Measurements from ENCODE around the gene CCDC107.

CCDC107 gene

DNA sequence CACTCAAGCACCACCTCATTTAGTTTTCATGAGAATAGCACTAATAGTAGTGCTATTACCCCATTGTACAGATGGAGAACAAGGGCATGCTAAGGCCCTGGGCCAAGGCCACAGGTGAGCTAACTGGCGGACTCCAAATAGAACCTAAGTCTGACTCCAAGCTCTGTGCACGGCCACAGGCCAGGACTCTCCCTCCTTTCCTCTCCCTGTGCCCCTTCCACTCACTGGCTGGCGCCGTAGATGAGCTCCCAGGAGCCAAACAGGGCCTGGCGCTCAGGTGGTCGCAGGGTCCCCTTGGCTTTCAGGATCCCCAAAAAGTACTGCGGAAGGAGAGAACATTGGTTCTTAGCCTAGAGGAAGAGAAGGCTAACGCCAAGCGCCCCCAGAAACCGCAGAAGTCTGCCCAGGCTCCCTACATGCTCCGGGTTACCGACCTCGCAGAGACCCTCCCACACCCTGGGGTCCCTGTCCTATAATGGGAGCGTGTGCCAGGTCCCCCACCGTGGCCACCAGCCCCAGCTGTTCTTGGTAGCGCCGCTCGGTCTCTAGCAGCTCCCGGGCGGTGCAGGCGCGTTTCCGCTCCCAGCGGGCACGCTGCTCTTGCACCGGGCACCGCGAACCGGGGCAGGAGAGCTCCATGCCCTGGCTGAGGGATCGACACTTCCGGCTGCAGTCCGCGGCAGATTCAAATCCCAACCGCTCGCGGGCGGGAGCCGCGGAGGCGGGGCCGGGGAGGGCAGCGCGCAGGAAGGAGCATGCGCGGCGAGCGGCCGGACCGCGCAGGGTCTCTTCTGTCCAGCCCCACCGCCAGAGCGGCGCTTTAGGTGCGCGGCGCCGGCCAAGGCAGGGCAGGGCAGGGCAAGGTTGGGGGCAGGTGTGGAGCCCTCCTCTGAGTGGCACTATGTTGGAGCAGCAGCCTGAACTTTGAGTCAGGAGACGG, 6.7 kb downstream of the CCDC107 start, which contains the start of gene ARHGEF39 (continued):
- TF ChIP-seq ZNF2 (tag by site-specific recombination; IDR thresholded peaks at IDR 0.05) (peak; percentile 46; the same call in 1 of the 2 replicates), BCL11B (tag by site-specific recombination; IDR thresholded peaks at IDR 0.05; ENCODE audit: low read depth) (no peak), ZNF157 (tag by site-specific recombination; IDR thresholded peaks at IDR 0.05) (no peak), ZNF623 (tag by site-specific recombination; IDR thresholded peaks at IDR 0.05) (peak; percentile 56), ZNF146 (tag by site-specific recombination; IDR thresholded peaks at IDR 0.05) (no peak), REPIN1 (tag by site-specific recombination; IDR thresholded peaks at IDR 0.05; ENCODE audit: low read depth) (no peak), ZNF658 (tag by site-specific recombination; IDR thresholded peaks at IDR 0.05) (no peak), ZSCAN30 (tag by site-specific recombination; IDR thresholded peaks at IDR 0.05) (0 out of 2 replicates have a peak, but pooled peaks have one; percentile 20), ZNF664 (tag by site-specific recombination; IDR thresholded peaks at IDR 0.05) (no peak), KLF1 (tag by site-specific recombination; IDR thresholded peaks at IDR 0.05) (no peak), ZNF354C (tag by site-specific recombination; IDR thresholded peaks at IDR 0.05; ENCODE audit: borderline replicate concordance, low read depth) (no peak), ZNF266 (tag by site-specific recombination; IDR thresholded peaks at IDR 0.05; ENCODE audit: low read depth) (no peak), ZNF621 (tag by site-specific recombination; IDR thresholded peaks at IDR 0.05) (no peak)
- TF ChIP-seq, protein P1, sequence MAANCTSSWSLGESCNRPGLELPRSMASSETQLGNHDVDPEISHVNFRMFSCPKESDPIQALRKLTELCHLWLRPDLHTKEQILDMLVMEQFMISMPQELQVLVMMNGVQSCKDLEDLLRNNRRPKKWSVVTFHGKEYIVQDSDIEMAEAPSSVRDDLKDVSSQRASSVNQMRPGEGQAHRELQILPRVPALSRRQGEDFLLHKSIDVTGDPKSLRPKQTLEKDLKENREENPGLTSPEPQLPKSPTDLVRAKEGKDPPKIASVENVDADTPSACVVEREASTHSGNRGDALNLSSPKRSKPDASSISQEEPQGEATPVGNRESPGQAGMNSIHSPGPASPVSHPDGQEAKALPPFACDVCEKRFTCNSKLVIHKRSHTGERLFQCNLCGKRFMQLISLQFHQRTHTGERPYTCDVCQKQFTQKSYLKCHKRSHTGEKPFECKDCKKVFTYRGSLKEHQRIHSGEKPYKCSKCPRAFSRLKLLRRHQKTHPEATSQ (tag by site-specific recombination; IDR thresholded peaks at IDR 0.05), result no peak
- TF ChIP-seq, protein P2, sequence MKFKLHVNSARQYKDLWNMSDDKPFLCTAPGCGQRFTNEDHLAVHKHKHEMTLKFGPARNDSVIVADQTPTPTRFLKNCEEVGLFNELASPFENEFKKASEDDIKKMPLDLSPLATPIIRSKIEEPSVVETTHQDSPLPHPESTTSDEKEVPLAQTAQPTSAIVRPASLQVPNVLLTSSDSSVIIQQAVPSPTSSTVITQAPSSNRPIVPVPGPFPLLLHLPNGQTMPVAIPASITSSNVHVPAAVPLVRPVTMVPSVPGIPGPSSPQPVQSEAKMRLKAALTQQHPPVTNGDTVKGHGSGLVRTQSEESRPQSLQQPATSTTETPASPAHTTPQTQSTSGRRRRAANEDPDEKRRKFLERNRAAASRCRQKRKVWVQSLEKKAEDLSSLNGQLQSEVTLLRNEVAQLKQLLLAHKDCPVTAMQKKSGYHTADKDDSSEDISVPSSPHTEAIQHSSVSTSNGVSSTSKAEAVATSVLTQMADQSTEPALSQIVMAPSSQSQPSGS (tag by site-specific recombination; IDR thresholded peaks at IDR 0.05; ENCODE audit: low read depth), result no peak
- TF ChIP-seq, protein P3, sequence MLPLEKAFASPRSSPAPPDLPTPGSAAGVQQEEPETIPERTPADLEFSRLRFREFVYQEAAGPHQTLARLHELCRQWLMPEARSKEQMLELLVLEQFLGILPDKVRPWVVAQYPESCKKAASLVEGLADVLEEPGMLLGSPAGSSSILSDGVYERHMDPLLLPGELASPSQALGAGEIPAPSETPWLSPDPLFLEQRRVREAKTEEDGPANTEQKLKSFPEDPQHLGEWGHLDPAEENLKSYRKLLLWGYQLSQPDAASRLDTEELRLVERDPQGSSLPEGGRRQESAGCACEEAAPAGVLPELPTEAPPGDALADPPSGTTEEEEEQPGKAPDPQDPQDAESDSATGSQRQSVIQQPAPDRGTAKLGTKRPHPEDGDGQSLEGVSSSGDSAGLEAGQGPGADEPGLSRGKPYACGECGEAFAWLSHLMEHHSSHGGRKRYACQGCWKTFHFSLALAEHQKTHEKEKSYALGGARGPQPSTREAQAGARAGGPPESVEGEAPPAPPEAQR (tag by site-specific recombination; IDR thresholded peaks at IDR 0.05), result no peak
- TF ChIP-seq, protein P4, sequence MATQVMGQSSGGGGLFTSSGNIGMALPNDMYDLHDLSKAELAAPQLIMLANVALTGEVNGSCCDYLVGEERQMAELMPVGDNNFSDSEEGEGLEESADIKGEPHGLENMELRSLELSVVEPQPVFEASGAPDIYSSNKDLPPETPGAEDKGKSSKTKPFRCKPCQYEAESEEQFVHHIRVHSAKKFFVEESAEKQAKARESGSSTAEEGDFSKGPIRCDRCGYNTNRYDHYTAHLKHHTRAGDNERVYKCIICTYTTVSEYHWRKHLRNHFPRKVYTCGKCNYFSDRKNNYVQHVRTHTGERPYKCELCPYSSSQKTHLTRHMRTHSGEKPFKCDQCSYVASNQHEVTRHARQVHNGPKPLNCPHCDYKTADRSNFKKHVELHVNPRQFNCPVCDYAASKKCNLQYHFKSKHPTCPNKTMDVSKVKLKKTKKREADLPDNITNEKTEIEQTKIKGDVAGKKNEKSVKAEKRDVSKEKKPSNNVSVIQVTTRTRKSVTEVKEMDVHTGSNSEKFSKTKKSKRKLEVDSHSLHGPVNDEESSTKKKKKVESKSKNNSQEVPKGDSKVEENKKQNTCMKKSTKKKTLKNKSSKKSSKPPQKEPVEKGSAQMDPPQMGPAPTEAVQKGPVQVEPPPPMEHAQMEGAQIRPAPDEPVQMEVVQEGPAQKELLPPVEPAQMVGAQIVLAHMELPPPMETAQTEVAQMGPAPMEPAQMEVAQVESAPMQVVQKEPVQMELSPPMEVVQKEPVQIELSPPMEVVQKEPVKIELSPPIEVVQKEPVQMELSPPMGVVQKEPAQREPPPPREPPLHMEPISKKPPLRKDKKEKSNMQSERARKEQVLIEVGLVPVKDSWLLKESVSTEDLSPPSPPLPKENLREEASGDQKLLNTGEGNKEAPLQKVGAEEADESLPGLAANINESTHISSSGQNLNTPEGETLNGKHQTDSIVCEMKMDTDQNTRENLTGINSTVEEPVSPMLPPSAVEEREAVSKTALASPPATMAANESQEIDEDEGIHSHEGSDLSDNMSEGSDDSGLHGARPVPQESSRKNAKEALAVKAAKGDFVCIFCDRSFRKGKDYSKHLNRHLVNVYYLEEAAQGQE (tag by site-specific recombination; IDR thresholded peaks at IDR 0.05), result peak; percentile 24; the same call in 1 of the 2 replicates
- TF ChIP-seq, protein P5, sequence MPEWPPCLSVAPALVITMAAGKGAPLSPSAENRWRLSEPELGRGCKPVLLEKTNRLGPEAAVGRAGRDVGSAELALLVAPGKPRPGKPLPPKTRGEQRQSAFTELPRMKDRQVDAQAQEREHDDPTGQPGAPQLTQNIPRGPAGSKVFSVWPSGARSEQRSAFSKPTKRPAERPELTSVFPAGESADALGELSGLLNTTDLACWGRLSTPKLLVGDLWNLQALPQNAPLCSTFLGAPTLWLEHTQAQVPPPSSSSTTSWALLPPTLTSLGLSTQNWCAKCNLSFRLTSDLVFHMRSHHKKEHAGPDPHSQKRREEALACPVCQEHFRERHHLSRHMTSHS (tag by site-specific recombination; IDR thresholded peaks at IDR 0.05), result no peak
- TF ChIP-seq, protein P6, sequence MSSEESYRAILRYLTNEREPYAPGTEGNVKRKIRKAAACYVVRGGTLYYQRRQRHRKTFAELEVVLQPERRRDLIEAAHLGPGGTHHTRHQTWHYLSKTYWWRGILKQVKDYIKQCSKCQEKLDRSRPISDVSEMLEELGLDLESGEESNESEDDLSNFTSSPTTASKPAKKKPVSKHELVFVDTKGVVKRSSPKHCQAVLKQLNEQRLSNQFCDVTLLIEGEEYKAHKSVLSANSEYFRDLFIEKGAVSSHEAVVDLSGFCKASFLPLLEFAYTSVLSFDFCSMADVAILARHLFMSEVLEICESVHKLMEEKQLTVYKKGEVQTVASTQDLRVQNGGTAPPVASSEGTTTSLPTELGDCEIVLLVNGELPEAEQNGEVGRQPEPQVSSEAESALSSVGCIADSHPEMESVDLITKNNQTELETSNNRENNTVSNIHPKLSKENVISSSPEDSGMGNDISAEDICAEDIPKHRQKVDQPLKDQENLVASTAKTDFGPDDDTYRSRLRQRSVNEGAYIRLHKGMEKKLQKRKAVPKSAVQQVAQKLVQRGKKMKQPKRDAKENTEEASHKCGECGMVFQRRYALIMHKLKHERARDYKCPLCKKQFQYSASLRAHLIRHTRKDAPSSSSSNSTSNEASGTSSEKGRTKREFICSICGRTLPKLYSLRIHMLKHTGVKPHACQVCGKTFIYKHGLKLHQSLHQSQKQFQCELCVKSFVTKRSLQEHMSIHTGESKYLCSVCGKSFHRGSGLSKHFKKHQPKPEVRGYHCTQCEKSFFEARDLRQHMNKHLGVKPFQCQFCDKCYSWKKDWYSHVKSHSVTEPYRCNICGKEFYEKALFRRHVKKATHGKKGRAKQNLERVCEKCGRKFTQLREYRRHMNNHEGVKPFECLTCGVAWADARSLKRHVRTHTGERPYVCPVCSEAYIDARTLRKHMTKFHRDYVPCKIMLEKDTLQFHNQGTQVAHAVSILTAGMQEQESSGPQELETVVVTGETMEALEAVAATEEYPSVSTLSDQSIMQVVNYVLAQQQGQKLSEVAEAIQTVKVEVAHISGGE (tag by site-specific recombination; conservative IDR thresholded peaks at IDR 0.05; ENCODE audit: low read depth), result peak; percentile 80
- TF ChIP-seq, protein P7, sequence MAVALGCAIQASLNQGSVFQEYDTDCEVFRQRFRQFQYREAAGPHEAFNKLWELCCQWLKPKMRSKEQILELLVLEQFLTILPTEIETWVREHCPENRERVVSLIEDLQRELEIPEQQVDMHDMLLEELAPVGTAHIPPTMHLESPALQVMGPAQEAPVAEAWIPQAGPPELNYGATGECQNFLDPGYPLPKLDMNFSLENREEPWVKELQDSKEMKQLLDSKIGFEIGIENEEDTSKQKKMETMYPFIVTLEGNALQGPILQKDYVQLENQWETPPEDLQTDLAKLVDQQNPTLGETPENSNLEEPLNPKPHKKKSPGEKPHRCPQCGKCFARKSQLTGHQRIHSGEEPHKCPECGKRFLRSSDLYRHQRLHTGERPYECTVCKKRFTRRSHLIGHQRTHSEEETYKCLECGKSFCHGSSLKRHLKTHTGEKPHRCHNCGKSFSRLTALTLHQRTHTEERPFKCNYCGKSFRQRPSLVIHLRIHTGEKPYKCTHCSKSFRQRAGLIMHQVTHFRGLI (tag by site-specific recombination; IDR thresholded peaks at IDR 0.05), result no peak; the same call in 1 of the 2 replicates
- TF ChIP-seq, protein P8, sequence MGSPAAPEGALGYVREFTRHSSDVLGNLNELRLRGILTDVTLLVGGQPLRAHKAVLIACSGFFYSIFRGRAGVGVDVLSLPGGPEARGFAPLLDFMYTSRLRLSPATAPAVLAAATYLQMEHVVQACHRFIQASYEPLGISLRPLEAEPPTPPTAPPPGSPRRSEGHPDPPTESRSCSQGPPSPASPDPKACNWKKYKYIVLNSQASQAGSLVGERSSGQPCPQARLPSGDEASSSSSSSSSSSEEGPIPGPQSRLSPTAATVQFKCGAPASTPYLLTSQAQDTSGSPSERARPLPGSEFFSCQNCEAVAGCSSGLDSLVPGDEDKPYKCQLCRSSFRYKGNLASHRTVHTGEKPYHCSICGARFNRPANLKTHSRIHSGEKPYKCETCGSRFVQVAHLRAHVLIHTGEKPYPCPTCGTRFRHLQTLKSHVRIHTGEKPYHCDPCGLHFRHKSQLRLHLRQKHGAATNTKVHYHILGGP (tag by site-specific recombination; IDR thresholded peaks at IDR 0.05), result no peak

Data from HEK293 (cell line).